GM12891 (cell line): ENCODE data around the gene DCAF15.

Experiments
- POLR2A ChIP-seq: IDR thresholded peaks from 2 replicates; pipeline ENCODE4 v1.6.1; 2011; ENCODE audit warnings: low read depth, low read length, control low read depth
- POLR2AphosphoS5 ChIP-seq: IDR thresholded peaks from 2 replicates; pipeline ENCODE4 v1.6.1; 2011; ENCODE audit warnings: low read depth, low read length, control low read depth
- TAF1 ChIP-seq: IDR thresholded peaks from 2 replicates; pipeline ENCODE4 v1.6.1; 2011; ENCODE audit warnings: low read depth, low read length, control low read depth

GRCh38 chr19:13990085-13990484 is 37.8 kb downstream of the DCAF15 start:
- TF ChIP-seq POLR2AphosphoS5 (no peak), POLR2A (no peak), TAF1 (no peak)
